Breast epithelium (tissue), 3 donors: ENCODE results near the gene MYL11.

Source experiments
- CTCF ChIP-seq, 3 donors: fragments of 450-650 bp; IDR thresholded peaks; one replicate each; pipeline ENCODE4 v1.5.1; 2016 to 2017; ENCODE audit warnings: antibody characterized with exemption in 3 of 3, mild to moderate bottlenecking in 3 of 3, moderate library complexity in 3 of 3
- POLR2A ChIP-seq: fragments of 450-650 bp; IDR thresholded peaks from one replicate; pipeline ENCODE4 v1.6.1; 2016; ENCODE audit warnings: antibody characterized with exemption, mild to moderate bottlenecking, moderate library complexity

- TF ChIP-seq POLR2A = no peak
- no peak for TF ChIP-seq CTCF (IDR thresholded peaks at IDR 0.05)
These were observed 44.0 kb downstream of the MYL11 start for GRCh38 chr16:30418350-30419181.
